Posterior vena cava (tissue), 2 donors: Measurements from ENCODE around the gene CFAP44. TPM values are rescaled to one million over a fixed set of nuclear protein-coding genes. Genes with fewer than 3 reads are reported as not detected.
"Not testable (repeated sequence)": the region's sequence is repeated elsewhere in the genome, so short reads cannot be mapped to it uniquely, and the experiment has no call there.

Source experiments
- DNase-seq: peaks from one replicate; pipeline ENCODE4 v3.0.0-alpha.2; 2020; ENCODE audit warnings: low spot score
- intact Hi-C, 2 donors: fragments of 100-400 bp; cut with DNase I; formaldehyde crosslinking; loops; one replicate each; pipeline versions ENCODE4 v1.14.1 to v1.14.2; 2022 to 2023
- long read RNA-seq, 2 donors: library from polyadenylated mRNA; unstranded; transcript quantifications; one replicate each; pipeline ENCODE4 v2.0.0, GENCODE V29; 2020 to 2021
- total RNA-seq, 2 donors: library from RNA; stranded (reverse); fragmentation: NEBNext Ultra II Directional; extraction: Animal tissue kit (Norgen Biotek cat#: 25700); gene quantifications; one replicate each; pipeline ENCODE4 v1.2.1, GENCODE V29; 2021
- donor health status: DM: yes; HTN: yes; CAD: no.
- donor health status: DM: yes; HTN: yes; CAD: no.

The CFAP44 gene
- 1 to 10 TPM; 5.9 to 8.2 TPM for total RNA-seq
- long read RNA-seq, donor 1, partial matches to known transcripts: 1 of 1 reads
- long read RNA-seq, donor 1, other reads (novel, unspliced or antisense): 0 of 1 reads
- long read RNA-seq, donor 2: 0 reads

GRCh38 chr3:113441051-113441770 lies at the start of gene CFAP44:
Gene CFAP44 (minus strand): TSS chr3:113441493. CDS start chr3:113433664, 7,829 bp downstream.
- DNase-seq: peak; percentile 89
- intact Hi-C loops: no loop called here

- DNase-seq: no peak
- intact Hi-C loops: no loop called here
Observed at GRCh38 chr3:113485161-113485609, 43.9 kb upstream of the CFAP44 start.

GRCh38 chr3:113468539-113468938 lies 27.2 kb upstream of the CFAP44 start:
- DNase-seq: no peak
- intact Hi-C loops: no loop called here

- intact Hi-C loops: no loop called here
- DNase-seq: no peak
Observed at GRCh38 chr3:113461488-113461887, 20.2 kb upstream of the CFAP44 start.

GRCh38 chr3:113458554-113458953 lies 17.3 kb upstream of the CFAP44 start:
- intact Hi-C loops: not testable (repeated sequence)

GRCh38 chr3:113455446-113455845 lies 14.2 kb upstream of the CFAP44 start:
- no peak for DNase-seq
- intact Hi-C loops: no loop called here

More at GRCh38 chr3:113458554-113458953, 17.3 kb upstream of the CFAP44 start:
- not testable (repeated sequence) for DNase-seq

- no peak for DNase-seq
- intact Hi-C loops: no loop called here
Observed at GRCh38 chr3:113454630-113455029, 13.3 kb upstream of the CFAP44 start.

- no peak for DNase-seq
- intact Hi-C loops: no loop called here
Observed at GRCh38 chr3:113454057-113454456, 12.8 kb upstream of the CFAP44 start.

GRCh38 chr3:113450911-113451310 lies 9.6 kb upstream of the CFAP44 start:
- intact Hi-C loops: no loop called here
- no peak for DNase-seq

- no peak for DNase-seq
- intact Hi-C loops: no loop called here
Observed at GRCh38 chr3:113439606-113440005, 1.7 kb downstream of the CFAP44 start.

GRCh38 chr3:113438224-113438623 lies 3.1 kb downstream of the CFAP44 start:
- no peak for DNase-seq
- intact Hi-C loops: no loop called here

- DNase-seq: no peak
- intact Hi-C loops: no loop called here
Observed at GRCh38 chr3:113437411-113437810, 3.9 kb downstream of the CFAP44 start.

GRCh38 chr3:113436809-113437208 lies 4.5 kb downstream of the CFAP44 start:
- DNase-seq: no peak
- intact Hi-C loops: no loop called here

- intact Hi-C loops: no loop called here
- no peak for DNase-seq
Observed at GRCh38 chr3:113431811-113432210, 9.5 kb downstream of the CFAP44 start.

GRCh38 chr3:113428581-113428980 lies 12.7 kb downstream of the CFAP44 start:
- DNase-seq: no peak
- intact Hi-C loops: no loop called here

- no peak for DNase-seq
- intact Hi-C loops: no loop called here
Observed at GRCh38 chr3:113423699-113424098, 17.6 kb downstream of the CFAP44 start.

GRCh38 chr3:113421082-113421481 lies 20.2 kb downstream of the CFAP44 start:
- intact Hi-C loops: no loop called here
- DNase-seq: no peak

- intact Hi-C loops: no loop called here
- DNase-seq: no peak
Observed at GRCh38 chr3:113409676-113410075, 31.6 kb downstream of the CFAP44 start.

- intact Hi-C loops: no loop called here
- no peak for DNase-seq
Observed at GRCh38 chr3:113405180-113405579, 36.1 kb downstream of the CFAP44 start.

GRCh38 chr3:113404637-113405036 lies 36.7 kb downstream of the CFAP44 start:
- intact Hi-C loops: no loop called here
- no peak for DNase-seq
